Astrocyte (in vitro differentiated cells and primary cell): Measurements from ENCODE around the gene PTPRE. TPM values are rescaled to one million over a fixed set of nuclear protein-coding genes. Genes with fewer than 3 reads are reported as not detected.

Experiments used
- DNase-seq: peaks from one replicate; pipeline ENCODE4 v3.0.0-alpha.2; 2010; ENCODE audit warnings: low read depth
- FAIRE-seq: peaks from 2 replicates; lab custom pipeline; 2011; peaks lifted over from hg19 to GRCh38; lab: Jason Lieb, UNC
- H2AFZ ChIP-seq: 2 replicates; pipeline ENCODE4 v1.6.0; 2012; ENCODE audit warnings: low read depth, low read length, inconsistent platforms
- H3K27ac ChIP-seq: 2 replicates; pipeline ENCODE4 v1.5.1; 2011; ENCODE audit warnings: low read depth, low read length, inconsistent platforms
- H3K27me3 ChIP-seq: 2 replicates; pipeline ENCODE4 v1.6.0; 2011; ENCODE audit warnings: low read length, inconsistent platforms; ENCODE audit not compliant: insufficient read depth
- H3K36me3 ChIP-seq: 2 replicates; pipeline ENCODE4 v1.5.1; 2011; ENCODE audit warnings: low read length, inconsistent platforms; ENCODE audit not compliant: insufficient read depth
- H3K4me1 ChIP-seq: 2 replicates; pipeline ENCODE4 v1.5.1; 2011; ENCODE audit warnings: low read length, inconsistent platforms; ENCODE audit not compliant: insufficient read depth
- H3K4me2 ChIP-seq: 2 replicates; pipeline ENCODE4 v1.6.0; 2012; ENCODE audit warnings: low read length, inconsistent platforms
- H3K4me3 ChIP-seq: 2 replicates; pipeline ENCODE4 v1.5.1; 2011; ENCODE audit warnings: low read depth, mild to moderate bottlenecking, low read length, inconsistent platforms; ENCODE audit not compliant: insufficient read depth
- H3K79me2 ChIP-seq: 2 replicates; pipeline ENCODE4 v1.6.0; 2012; ENCODE audit warnings: mild to moderate bottlenecking, low read length, inconsistent platforms; ENCODE audit not compliant: insufficient read depth
- H3K9ac ChIP-seq: 2 replicates; pipeline ENCODE4 v1.6.0; 2012; ENCODE audit warnings: mild to moderate bottlenecking, low read length, inconsistent platforms
- H3K9me3 ChIP-seq: 2 replicates; pipeline ENCODE4 v1.5.1; 2012; ENCODE audit warnings: low read depth, mild to moderate bottlenecking, low read length, inconsistent platforms; ENCODE audit not compliant: insufficient read depth
- H4K20me1 ChIP-seq: 2 replicates; pipeline ENCODE4 v1.6.0; 2012; ENCODE audit warnings: low read length, inconsistent platforms; ENCODE audit not compliant: insufficient read depth
- H3K27ac Mint-ChIP-seq: one replicate; pipeline ENCODE4 v1.8.0; 2021; ENCODE audit warnings: mild to moderate bottlenecking, mixed read lengths; ENCODE audit not compliant: unreplicated experiment
- H3K27me3 Mint-ChIP-seq: one replicate; pipeline ENCODE4 v1.8.0; 2021; ENCODE audit warnings: low read depth, mixed read lengths; ENCODE audit not compliant: unreplicated experiment
- H3K36me3 Mint-ChIP-seq: one replicate; pipeline ENCODE4 v1.8.0; 2021; ENCODE audit warnings: low read depth, mixed read lengths; ENCODE audit not compliant: unreplicated experiment
- H3K4me1 Mint-ChIP-seq: one replicate; pipeline ENCODE4 v1.8.0; 2021; ENCODE audit warnings: low read depth, mixed read lengths; ENCODE audit not compliant: unreplicated experiment
- H3K4me3 Mint-ChIP-seq: one replicate; pipeline ENCODE4 v1.8.0; 2021; ENCODE audit warnings: mild to moderate bottlenecking, moderate library complexity, mixed read lengths; ENCODE audit not compliant: unreplicated experiment
- H3K9me3 Mint-ChIP-seq: one replicate; pipeline ENCODE4 v1.8.0; 2021; ENCODE audit warnings: mild to moderate bottlenecking, mixed read lengths; ENCODE audit not compliant: unreplicated experiment
- EZH2 ChIP-seq: IDR thresholded peaks from 2 replicates; pipeline ENCODE4 v1.6.1; 2012; ENCODE audit warnings: mild to moderate bottlenecking, low read length, inconsistent platforms; ENCODE audit not compliant: insufficient read depth
- total RNA-seq: library from RNA; stranded (reverse); gene quantifications from 2 replicates; pipeline ENCODE4 v1.2.1, GENCODE V29; 2021
- TF ChIP-seq, protein P1 (sequence below): IDR thresholded peaks from 2 replicates; pipeline ENCODE4 v1.5.1; 2011; ENCODE audit warnings: low read depth, mild to moderate bottlenecking, inconsistent platforms, low read length, moderate library complexity; ENCODE audit not compliant: insufficient read depth

The PTPRE gene
- total RNA-seq, 1 donor from 2014 or later: 14.1 TPM

DNA sequence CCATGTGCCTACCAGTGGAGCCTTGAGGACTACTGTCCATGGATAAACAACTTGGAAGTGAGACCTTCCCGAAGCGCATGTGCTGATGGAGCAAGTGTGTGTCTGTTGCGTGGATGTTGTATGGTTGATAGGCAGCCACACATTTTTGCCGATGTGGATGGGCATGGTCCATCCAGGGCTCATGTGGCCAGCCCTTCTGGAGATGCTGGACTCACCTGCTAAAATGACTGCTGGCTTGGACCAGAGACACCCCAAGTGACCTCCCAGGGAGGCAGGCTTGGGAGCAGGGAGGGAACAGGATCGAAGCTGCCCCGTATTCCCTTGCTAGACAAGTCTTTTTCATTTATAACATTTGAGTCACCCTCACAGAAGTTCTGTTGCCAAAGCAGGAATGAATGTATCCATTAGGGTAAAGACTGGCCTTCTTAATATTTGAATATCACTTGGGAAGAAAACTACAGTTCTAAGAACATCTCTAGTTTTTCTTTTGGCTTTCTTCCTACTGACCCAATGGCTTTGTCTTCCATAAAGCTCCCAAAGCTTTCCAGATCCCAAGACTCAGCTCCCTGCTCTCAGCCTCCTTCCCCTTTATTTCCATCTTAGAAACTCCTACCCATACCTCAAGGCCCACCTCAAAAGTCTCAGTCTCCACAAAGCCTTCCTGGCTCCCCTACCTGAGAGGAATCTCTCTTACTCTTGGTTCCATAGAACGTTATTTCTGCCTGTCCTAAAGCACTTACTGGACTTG, 3.0 kb downstream of the PTPRE start:
- Mint-ChIP-seq H3K36me3 (peaks cover 2% of the 10 kb centered on the region), H3K9me3 (no peaks in the 10 kb centered on the region), H3K4me3 (no peak overlapping the region), H3K4me1 (peaks cover 28% of the 10 kb centered on the region), H3K27me3 (peaks cover 7% of the 10 kb centered on the region), H3K27ac (peak overlapping the region; percentile 71)
- H3K27me3 ChIP-seq: no peaks in the 10 kb centered on the region
- H3K27ac ChIP-seq: no peak overlapping the region
- no peak overlapping the region for H2AFZ ChIP-seq
- H3K36me3 ChIP-seq: no peaks in the 10 kb centered on the region
- peaks cover 24% of the 10 kb centered on the region for H3K4me1 ChIP-seq
- DNase-seq (no peak), FAIRE-seq (no peak)
- peaks cover 57% of the 10 kb centered on the region for H3K79me2 ChIP-seq
- H3K9ac ChIP-seq: no peak overlapping the region
- H3K4me3 ChIP-seq: no peak overlapping the region
- no peaks in the 10 kb centered on the region for H4K20me1 ChIP-seq
- H3K9me3 ChIP-seq: no peaks in the 10 kb centered on the region
- H3K4me2 ChIP-seq: no peak overlapping the region
- TF ChIP-seq EZH2: no peak
- TF ChIP-seq, protein P1, sequence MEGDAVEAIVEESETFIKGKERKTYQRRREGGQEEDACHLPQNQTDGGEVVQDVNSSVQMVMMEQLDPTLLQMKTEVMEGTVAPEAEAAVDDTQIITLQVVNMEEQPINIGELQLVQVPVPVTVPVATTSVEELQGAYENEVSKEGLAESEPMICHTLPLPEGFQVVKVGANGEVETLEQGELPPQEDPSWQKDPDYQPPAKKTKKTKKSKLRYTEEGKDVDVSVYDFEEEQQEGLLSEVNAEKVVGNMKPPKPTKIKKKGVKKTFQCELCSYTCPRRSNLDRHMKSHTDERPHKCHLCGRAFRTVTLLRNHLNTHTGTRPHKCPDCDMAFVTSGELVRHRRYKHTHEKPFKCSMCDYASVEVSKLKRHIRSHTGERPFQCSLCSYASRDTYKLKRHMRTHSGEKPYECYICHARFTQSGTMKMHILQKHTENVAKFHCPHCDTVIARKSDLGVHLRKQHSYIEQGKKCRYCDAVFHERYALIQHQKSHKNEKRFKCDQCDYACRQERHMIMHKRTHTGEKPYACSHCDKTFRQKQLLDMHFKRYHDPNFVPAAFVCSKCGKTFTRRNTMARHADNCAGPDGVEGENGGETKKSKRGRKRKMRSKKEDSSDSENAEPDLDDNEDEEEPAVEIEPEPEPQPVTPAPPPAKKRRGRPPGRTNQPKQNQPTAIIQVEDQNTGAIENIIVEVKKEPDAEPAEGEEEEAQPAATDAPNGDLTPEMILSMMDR: no peak

DNA sequence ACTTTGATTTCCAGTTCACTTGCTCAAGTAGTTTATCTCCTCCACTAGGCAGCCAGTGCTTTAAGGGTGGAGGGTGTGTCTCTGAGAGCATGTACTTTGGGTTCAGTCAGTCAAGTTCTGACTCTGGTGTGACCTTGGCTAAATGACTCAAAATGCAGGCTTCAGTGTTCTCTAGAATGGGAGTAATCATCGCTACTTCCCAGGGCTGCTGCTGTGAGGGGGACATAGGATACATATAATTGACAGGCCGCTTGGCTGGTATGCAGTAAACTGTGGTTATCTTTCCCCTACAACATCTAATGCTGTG, 3.5 kb downstream of the PTPRE start:
- Histone ChIP-seq H3K27me3 (no peaks in the 10 kb centered on the region), H3K4me3 (no peak overlapping the region), H3K4me2 (no peak overlapping the region), H2AFZ (no peak overlapping the region), H3K36me3 (no peaks in the 10 kb centered on the region), H3K4me1 (peaks cover 24% of the 10 kb centered on the region), H3K27ac (no peak overlapping the region), H3K9ac (no peak overlapping the region), H3K79me2 (peaks cover 57% of the 10 kb centered on the region), H3K9me3 (no peaks in the 10 kb centered on the region), H4K20me1 (no peaks in the 10 kb centered on the region)
- no peak for FAIRE-seq
- Mint-ChIP-seq H3K27me3 (peaks cover 3% of the 10 kb centered on the region), H3K36me3 (peaks cover 2% of the 10 kb centered on the region), H3K27ac (peak overlapping the region; percentile 71), H3K9me3 (no peaks in the 10 kb centered on the region), H3K4me3 (no peak overlapping the region), H3K4me1 (peaks cover 28% of the 10 kb centered on the region)
- DNase-seq: no peak
- TF ChIP-seq EZH2: no peak
- TF ChIP-seq, protein P1: no peak

DNA sequence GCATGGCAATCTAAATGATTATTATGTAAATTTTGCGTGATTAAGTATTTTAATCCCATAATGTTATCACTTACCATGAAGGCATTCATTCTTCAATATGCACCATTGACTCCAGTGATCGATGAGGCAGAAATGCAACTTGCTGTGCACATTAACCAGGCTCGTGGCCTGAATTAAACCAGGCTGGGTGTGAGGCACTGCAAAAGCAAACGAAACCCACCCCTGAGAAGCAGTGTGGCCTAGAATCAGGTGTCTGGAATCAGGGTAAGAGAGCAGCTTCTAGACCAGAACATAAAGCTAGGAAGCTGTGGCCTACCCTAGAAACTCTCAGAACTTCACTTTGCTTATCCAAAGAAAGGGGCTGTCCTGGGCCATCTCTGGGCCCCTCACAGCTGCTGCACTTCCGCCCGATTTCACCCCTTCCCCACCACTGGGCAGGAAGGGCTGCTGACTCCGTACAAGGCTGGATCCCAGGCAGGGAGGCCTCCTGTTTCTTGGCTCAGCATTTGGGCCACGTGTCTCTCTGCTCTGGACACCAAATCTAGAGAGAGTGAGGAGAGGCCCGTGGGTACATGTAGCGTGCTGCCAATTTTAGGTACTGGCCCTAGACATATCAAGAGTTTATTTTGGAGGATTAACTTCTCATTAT, 4.4 kb downstream of the PTPRE start:
- DNase-seq: no peak
- H3K4me1 ChIP-seq: peaks cover 24% of the 10 kb centered on the region
- no peak overlapping the region for H3K4me3 ChIP-seq

More for the DNA sequence above, 4.4 kb downstream of the PTPRE start:
- H2AFZ ChIP-seq: no peak overlapping the region
- Mint-ChIP-seq H3K27me3 (no peaks in the 10 kb centered on the region), H3K4me1 (peaks cover 28% of the 10 kb centered on the region), H3K9me3 (no peaks in the 10 kb centered on the region), H3K27ac (no peak overlapping the region), H3K36me3 (peaks cover 7% of the 10 kb centered on the region), H3K4me3 (no peak overlapping the region)
- H3K27me3 ChIP-seq: no peaks in the 10 kb centered on the region
- H4K20me1 ChIP-seq: no peaks in the 10 kb centered on the region
- no peaks in the 10 kb centered on the region for H3K9me3 ChIP-seq
- H3K9ac ChIP-seq: no peak overlapping the region
- H3K4me2 ChIP-seq: no peak overlapping the region
- peaks cover 57% of the 10 kb centered on the region for H3K79me2 ChIP-seq
- H3K36me3 ChIP-seq: no peaks in the 10 kb centered on the region
- no peak overlapping the region for H3K27ac ChIP-seq
- no peak for FAIRE-seq
- TF ChIP-seq, protein P1: no peak
- TF ChIP-seq EZH2: no peak
